ENCODE measurements around the gene NELL1.
A peak's percentile ranks its signal among the peaks of the same experiment; 100 is the strongest.

Gene NELL1
- 0 to 3.0 (median 0) reads per million in 17 experiments for total RNA-seq

DNA sequence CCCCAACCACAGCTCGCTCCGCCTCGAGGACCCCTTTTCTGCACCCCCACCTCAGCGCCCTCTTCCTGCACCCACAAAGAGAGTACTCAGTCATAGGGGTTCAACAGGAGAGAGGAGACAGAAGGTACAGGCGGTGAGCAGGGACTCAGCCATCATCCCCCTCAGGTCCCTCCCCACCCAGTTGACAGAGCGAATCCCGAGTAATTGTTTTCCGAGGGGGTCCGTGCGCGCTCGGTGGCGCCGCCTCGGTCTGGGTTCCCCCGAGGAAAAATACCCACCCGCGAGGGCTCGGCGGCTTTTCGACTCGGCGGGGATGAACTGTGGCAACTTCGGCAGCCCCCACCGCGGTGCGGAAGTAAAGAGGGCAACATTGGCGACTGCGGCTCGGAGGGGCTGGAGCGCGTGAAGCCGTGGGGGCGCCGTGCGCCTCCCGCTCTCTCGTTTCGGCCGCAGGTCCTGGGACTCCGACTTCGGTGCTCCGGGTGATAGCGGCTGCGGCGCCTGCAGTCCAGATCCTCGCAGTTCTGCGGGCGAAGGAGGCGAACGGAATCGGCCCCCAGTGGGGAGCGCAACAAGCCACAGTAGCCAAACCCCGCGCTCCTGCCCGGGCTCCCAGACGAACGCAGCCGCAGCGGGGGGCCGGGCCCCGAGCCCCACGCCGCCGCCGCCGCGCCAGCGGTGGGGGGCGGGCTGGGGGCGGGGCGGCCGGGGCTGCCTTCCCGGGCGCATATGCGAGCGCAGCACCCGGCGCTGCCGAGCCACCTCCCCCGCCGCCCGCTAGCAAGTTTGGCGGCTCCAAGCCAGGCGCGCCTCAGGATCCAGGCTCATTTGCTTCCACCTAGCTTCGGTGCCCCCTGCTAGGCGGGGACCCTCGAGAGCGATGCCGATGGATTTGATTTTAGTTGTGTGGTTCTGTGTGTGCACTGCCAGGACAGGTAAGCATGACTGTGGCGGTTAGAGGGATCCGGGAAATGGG is at the start of gene NELL1:
NELL1 (plus strand) TSS at position 743 of the 976 bp plus-strand sequence.
- no peak for DNase-seq

DNA sequence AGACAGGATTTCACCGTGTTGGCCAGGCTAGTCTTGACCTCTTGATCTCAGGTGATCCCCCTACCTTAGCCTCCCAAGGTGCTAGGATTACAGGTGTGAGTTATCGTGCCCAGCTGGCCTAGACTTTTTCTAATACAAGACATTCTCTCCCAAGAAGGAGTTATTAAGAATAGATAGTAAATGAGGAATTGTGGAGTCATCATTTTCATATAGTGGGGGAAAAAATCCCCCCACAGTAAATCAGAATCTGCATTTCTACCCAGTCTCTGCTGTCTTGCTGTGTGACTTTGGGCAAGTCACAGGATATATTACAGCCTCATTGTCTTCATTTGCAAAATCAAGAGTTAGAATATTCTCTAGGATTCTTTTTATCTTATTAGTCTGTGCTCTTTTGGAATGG is 48.4 kb upstream of the NELL1 start:
- DNase-seq = no peak

DNA sequence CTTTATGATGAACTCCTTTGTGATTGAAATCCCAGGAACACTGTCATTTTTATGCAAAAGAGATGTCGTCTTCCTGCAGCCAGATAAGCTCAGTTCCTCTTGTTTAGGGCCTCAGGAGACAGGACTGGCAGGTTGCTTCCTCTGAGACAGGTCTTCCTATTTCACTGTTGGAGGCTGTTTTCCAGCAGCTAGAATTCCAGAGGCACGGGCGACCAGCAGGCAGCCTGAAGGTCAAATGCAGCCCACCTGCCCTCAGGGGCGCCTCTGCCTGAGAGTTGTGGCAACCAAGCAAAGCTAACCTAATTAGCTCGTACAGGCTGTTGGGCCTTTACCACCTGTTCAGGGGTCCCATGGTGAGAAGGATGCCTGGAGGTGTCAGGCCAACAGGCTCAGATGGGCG is 47.7 kb upstream of the NELL1 start:
- no peak for DNase-seq

DNA sequence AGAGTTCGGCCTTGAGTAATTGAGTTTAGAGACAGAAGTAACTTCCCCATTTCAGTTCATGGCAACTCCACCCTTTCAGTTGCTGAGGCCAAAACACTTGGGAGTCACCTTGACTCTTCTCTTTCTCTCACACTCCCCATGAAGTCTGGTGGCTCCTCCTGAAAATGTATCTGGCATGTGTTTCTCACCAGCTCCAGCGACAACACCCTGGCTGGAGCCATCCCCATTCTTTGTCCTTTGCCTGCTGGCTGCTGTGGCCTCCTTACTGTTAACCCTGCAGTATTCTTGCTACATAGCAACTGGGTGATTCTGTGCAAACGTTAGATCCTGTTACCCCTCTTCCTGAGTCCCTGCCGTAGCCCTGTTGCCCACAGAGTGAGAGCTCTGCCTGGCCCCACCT is 46.1 kb upstream of the NELL1 start:
- peak in 1 of 4 experiments; percentile 10 for DNase-seq

DNA sequence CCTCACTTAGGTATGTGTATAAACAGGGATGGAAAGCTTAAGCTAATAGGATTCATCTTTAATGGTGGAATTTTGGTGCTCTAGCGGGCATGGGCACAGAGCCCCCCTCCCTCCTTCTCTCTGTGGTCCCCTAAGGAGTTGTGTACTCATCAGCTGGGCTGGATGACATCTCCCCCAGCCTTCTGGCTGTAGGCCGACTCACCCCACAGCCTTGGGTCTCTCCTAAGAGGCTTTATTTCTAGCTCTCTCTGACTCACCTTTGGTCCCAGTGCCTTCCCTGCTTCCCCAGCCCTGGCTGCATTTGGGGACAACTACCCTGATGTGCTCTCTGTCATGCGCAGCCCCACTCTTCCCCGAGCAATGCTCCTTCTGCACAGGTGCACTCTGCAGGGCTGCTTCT is 43.1 kb upstream of the NELL1 start:
- no peak for DNase-seq

DNA sequence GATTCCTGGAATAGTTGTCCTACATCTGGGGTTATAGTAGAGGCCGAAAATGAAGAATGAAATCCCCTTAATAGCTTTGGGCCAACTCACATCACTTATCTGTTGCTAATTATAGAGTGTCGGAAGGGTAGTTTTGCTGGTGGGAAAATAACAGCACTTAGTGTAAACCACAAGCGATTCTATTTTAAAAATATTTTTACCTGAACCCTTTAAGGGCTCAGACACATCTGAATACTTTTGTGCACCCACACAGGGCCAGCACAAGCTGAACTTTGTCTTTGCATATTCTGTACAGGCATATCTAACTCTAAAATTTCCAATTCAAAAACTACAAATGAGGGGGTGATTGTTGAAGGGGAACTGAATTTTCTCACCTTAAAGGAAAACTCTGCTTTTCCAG is 42.4 kb upstream of the NELL1 start:
- DNase-seq = no peak

DNA sequence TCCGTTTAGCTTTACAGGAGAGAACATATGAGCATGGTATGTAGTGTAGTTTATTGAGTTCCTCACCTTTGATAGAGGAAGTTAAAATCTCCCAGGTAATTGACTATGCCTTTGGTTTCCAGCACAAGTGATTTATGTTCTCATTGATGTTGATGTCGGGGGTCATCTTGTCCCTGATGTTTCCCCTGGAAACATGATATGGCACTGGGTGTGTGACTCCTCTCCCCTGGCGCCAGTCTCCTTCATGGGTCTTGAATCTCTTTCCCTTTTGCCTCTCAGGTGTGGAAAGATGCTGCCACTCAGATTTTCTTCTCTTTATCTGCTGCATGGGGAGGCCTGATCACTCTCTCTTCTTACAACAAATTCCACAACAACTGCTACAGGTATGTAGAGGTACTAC is 41.7 kb upstream of the NELL1 start:
- DNase-seq = no peak

DNA sequence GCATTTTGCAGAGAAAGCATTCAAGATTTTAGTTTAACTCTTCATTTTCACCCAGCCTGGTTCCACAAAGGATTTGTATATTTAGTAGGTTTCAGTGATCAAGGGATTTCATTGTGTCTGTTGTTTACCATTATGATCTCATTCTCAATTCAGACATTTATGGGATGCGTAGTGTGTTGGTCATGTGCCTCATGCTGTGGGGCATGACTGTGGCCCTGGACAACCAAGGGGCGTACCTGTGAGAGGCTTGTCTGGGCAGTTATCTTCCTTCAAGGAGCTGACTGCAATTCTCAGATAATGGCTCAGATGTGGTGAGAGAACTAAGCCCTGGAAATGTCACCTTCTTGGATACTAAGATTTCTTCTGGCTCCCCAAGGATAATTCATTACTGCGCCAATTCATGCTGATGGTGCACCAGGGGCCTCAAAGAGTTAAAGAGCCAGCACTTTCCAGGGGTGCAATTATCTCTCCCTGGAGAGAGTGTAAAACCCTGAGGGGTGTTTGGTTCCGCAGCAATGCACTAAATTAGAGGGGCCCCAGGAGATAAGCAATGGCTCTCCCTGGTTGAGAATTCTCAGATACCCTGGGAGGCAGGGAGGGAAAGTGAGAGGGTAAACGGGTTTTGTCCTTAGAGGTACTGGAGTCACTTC is 37.7 kb upstream of the NELL1 start:
- no peak for DNase-seq

DNA sequence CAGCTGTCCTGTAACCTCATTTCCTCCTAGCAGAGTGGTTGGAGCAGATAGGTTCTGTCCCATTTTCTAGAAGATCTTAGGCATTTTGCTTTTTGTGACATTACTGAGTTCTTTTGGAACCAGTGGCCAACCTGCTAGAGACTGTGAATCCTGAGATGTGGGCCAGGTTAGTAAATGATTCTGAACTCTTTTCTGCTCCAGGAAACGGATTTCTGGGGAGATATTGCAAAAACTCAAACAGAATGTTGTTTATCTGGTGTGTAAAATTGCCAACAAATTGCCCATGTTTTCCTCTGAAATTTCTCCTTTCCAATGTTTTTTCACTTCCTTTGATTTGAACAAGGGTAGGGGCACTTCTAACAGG is 37.2 kb upstream of the NELL1 start:
- no peak for DNase-seq

DNA sequence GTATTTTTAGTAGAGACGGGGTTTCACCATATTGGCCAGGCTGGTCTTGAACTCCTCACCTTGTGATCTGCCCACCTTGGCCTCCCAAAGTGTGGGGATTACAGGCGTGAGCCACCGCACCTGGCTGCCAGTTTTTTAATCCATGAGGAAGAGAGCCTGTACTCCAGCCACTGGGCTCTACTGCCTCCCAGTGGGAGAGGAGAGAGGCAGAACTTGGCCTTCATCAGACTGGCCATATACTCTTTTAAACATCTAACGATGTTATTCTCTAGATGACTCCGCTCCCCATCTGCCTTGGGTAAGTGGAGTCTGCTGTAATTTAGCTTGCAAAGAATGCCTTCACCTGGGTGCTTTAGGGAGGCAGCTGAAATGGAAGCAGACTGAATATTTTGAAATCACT is 35.3 kb upstream of the NELL1 start:
- DNase-seq = no peak

DNA sequence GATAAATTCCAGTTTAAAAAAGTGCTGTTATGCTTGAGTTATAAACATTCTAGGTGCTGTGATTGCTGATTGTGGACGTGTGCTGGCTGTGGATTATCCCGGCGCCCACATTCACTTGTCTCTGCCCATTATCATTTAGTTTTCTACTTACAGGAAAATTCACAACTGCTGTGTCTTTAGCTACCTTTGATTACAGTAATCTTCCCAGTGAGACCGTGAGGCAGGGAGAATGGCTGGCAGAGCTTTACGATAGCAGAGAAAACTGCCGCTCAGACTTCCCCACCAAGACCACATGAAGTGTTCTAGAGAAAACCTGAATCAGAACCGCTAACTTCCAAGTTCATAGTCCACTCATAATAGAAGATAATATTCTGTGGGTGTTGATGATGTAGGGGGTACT is 34.6 kb upstream of the NELL1 start:
- no peak for DNase-seq

DNA sequence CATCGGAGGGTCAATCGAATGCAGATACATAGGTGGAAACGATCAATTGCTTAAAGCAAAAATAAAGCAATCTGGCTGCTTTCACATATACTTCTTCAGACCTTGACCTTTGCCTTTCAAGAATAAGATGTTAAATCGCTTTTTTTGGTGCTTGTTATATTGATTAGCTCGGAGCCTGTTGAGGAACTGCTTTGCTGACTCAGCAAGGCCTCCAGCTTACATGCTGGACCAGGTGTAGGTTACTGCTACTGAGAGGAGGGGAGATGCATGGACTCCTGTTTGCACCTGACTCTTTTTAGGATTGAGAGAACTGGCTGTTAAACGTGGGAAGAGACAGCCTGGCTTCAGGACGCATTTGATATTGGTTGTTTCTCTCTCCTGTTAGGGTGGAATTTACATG is 31.3 kb upstream of the NELL1 start:
- no peak for DNase-seq

DNA sequence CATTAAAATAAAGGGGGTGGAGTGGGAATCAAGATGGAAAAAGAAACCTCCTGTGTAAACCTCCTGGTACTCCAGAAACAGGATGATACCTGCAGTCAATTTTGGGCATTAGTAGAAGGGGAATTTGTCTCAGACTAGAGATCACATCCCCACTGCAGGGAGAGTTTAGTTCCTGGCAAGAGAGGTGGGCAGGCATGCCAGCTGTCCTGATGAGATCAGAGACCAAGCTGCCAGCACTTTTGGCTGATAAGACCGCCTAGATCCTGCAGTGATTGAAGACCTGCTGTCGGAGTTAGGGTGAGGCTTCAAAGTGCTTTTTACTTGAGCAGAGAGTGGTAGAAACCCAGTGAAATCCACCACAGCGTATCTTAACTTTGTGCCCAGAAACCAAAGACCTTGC is 29.7 kb upstream of the NELL1 start:
- no peak for DNase-seq

DNA sequence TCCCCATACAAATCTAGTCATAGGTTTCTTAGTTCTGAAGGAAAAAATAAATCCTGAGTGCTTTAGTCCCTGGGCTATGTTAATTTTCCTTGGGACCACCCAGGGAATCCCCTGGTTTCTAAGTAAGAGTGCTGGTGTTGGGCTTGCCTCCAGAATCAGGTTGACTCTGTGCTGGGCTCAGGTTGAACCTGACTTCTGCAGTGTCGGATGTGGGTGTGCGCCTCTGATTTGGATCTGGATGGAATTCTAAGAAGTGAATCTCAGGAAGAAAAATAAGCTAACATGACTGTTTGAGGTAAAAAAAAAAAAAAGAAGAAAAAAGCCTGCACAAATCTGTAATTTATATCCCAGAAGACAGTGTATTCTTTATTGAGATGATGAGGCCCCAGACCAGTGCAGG is 29.0 kb upstream of the NELL1 start:
- no peak for DNase-seq

DNA sequence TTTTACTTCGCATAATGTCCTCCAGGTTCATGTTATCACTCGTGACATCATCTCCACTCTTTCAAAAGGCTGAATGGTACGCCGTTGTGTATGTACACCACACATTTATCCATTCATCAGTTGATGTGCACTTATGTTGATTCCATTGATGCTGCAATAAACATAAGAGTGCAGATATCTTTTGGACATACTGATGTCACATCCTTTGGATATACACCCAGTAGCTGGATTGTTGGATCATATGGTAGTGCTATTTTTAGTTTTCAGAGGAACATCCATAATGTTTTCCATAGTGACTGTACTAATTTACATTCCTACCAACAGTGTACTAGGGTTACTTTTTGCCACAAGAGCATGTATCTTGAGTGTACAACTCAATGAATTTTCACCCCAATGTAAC is 25.0 kb upstream of the NELL1 start:
- DNase-seq = no peak

DNA sequence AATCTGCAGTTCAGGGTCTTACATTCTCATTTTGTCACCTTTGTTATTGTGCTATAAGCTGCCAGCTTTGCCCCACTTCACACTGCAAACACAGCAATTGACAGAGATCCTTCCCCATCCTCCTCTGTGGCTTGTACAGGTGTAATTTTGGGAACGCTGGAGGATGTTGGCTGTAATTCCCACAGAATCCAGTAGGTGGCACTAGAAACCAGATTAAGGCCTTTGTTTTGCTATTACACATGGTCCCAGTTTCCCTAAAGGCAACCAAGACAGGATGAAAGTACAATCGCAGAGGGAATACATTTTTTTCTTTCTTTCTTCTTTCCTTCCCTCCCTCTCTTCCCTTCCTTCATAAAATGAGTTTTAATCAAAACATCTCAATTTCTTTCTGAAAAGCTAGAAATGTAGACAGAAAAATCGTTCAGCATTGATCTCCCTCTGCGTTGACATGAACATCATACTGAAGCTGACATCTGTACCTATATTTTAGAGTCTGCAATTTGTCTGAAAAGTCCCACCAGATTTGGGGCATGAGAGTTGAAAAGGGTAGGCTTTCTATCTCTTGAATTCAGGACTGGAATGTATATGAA is 21.3 kb upstream of the NELL1 start:
- DNase-seq = peak; percentile 51 to 77 (median 56)

DNA sequence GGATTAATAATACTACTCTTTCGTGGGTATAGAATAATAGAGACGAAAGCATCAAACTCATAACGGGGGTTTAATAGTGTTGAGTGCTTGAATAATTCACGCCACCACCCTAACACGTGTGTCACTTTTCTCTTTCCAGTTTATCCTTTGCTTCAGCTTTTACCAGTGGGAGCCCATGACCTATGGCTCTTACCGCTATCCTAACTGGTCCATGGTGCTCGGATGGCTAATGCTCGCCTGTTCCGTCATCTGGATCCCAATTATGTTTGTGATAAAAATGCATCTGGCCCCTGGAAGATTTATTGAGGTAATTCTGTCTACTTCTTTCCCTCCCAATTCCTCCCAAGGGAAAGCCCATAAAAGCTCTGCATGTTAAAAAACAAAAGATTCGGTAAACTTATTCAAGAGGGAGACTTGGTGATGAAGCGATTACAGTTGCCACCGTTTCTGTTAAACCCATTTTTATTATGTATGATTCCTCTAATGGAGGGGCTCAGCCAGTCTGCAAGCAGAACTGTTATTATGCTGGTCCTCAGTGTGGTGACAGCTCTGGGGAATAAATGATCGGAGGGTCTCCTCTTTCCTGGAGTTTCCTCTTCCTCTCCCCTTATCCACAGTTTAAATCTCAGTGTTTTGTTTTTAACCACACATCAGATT is 17.1 kb upstream of the NELL1 start:
- no peak for DNase-seq

DNA sequence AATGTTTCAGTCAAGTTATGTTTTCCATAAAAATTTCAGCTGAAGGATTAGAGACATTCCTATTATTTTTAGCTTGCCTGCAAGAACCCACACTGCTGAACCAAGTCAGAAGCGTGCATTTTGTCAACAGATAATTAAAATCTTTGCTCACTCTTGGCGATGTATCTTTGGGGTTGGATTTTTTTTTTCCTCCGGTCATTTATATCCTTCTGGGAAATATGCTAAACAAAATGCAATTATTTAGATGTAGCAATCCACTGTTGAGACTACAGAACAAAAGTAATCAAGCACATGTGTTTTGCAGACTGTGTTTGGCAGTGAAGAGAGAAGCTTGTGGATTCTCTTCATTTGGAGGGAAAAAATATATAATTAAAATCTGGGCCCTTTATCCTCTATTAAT is 15.3 kb upstream of the NELL1 start:
- DNase-seq = no peak

DNA sequence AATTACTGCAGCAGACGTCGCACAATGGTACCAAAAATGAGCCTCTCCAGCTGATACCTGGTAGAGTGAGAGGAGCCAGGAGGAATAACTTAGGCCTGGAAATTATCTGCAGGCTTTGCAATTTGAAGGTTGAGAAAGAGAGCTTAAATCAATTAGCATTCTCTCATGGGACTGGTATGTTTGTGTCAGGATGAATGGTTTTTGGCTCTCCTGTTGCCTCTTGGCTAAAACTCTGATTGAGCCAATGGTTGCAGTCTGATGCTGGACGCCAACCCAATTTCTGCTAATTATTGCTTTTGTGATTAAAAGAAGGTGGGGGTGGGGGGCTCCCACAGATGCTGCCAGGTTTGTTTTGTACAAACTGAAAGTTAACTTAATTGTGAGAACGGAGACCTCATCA is 12.5 kb upstream of the NELL1 start:
- no peak for DNase-seq

DNA sequence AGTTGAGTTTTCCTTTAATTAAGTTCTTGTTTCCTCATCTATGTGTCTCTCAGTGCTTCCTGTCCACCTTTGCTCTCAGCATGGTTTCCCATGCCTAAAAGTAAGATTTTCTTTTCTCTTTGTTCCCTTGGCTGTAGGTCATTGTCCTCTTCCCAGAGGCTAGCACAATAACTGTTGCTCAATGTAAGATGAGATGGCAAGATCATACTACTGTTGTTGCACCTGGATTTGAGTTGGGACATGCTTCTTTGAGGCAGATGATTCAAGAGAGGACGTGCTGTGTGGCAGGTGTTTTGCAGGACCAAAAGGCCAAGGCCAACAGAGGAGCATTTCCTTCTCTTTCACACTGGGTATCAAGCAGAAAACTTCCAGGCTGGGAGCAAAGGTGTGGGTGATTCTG is 11.3 kb upstream of the NELL1 start:
- DNase-seq = no peak

DNA sequence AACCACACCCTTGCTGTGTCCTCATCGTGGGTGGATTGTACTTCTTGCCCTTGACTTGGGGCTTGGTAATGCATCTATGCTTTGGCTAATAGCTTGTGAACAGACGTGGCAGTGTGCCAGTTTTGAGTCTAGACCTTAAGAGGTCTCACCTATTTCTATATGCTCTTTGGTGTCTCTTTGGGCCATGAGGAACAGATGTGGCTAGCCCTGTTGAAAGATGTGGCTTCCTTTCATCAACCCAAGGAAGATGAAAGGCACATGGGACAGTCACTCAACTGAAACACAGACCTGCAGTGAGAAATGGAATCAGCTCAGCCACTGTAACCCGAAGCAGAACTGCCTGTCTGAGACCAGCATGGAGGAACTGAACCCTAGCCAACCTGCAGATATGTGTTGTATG is 7.9 kb upstream of the NELL1 start:
- no peak for DNase-seq

DNA sequence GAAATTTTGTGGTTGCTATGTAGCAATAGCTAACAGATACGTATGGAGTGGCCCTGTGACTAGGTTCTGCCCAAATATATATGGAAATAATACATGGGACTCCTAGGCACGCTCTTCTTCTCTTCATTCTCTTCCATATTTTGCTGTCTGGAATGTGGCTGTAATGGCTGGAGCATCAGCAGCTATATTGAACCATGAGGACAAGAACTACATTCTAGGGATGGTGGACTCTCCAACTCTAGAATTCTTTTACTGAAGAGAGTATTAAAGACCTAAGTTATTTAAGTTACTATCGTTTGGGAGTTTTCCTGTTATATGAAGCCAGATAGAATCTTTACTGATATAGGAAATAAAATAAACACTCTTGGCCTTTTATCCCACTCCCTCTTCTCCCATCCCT is 7.5 kb upstream of the NELL1 start:
- DNase-seq = no peak

DNA sequence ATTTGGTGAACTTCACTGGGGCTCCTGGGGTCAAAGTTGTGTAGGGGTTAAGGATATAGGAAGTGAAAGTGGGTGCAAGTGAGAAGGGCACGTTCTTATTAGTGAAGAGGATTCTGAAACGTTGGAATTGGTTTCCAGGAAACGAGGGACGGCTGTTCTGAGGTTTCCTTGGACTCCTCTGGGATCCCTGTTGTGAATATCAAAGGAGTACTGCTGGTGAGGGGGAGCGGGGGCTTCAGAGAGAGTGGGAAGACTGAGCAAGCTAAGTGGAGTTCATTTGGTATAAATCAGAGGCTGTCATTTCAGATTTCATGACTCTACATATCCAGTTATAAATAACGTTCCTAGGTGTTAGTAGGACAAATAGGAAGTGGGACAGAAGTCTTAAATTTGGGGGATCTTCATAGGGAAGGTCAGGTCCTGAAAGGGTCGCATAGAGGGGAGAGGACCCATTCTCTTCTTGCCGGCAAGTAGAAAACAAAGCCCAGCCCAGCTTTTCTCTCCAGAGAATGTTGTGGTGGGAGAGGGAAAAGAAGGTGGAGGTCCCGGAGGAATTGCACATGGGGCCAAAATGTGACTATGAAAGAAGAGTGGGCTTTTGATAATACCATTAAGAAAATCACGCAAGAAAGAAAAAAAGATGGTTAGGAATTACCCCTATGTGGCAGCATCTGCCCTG is 1.1 kb upstream of the NELL1 start:
- DNase-seq = no peak

Data from suppressor macrophage (primary cell).